GM19455 (cell line): Measurements from ENCODE around the gene PPT1.

Experiments
- ATAC-seq: cut with Tn5 transposase; IDR thresholded peaks from one replicate; pipeline ENCODE4 v1.9.1; 2021; ENCODE audit not compliant: unreplicated experiment

The PPT1 gene

GRCh38 chr1:40032240-40032891 is 64.7 kb downstream of the PPT1 start:
- ATAC-seq = no peak

- ATAC-seq = no peak
Measured at GRCh38 chr1:40030528-40031135, 66.4 kb downstream of the PPT1 start.

- no peak for ATAC-seq
Measured at GRCh38 chr1:40029608-40030007, 67.4 kb downstream of the PPT1 start.

GRCh38 chr1:40027647-40028046 is 69.4 kb downstream of the PPT1 start:
- no peak for ATAC-seq

GRCh38 chr1:40024671-40025070 is 72.4 kb downstream of the PPT1 start:
- no peak for ATAC-seq

- ATAC-seq = no peak
Measured at GRCh38 chr1:40023379-40023944, 73.6 kb downstream of the PPT1 start.
